Tracheal epithelial cell (primary cell): ENCODE data around the gene USP9X. TPM values are rescaled to one million over a fixed set of nuclear protein-coding genes. Genes with fewer than 3 reads are reported as not detected.

Experiments
- total RNA-seq: library from RNA; depleted of rRNA; stranded (reverse); fragments of >200 nt; gene quantifications from 2 replicates; pipeline ENCODE4 v1.2.1, GENCODE V29; 2014

Gene USP9X, protein sequence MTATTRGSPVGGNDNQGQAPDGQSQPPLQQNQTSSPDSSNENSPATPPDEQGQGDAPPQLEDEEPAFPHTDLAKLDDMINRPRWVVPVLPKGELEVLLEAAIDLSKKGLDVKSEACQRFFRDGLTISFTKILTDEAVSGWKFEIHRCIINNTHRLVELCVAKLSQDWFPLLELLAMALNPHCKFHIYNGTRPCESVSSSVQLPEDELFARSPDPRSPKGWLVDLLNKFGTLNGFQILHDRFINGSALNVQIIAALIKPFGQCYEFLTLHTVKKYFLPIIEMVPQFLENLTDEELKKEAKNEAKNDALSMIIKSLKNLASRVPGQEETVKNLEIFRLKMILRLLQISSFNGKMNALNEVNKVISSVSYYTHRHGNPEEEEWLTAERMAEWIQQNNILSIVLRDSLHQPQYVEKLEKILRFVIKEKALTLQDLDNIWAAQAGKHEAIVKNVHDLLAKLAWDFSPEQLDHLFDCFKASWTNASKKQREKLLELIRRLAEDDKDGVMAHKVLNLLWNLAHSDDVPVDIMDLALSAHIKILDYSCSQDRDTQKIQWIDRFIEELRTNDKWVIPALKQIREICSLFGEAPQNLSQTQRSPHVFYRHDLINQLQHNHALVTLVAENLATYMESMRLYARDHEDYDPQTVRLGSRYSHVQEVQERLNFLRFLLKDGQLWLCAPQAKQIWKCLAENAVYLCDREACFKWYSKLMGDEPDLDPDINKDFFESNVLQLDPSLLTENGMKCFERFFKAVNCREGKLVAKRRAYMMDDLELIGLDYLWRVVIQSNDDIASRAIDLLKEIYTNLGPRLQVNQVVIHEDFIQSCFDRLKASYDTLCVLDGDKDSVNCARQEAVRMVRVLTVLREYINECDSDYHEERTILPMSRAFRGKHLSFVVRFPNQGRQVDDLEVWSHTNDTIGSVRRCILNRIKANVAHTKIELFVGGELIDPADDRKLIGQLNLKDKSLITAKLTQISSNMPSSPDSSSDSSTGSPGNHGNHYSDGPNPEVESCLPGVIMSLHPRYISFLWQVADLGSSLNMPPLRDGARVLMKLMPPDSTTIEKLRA (N-terminal part only)
- 68.2 and 73.7 TPM in 2 replicates for total RNA-seq

DNA sequence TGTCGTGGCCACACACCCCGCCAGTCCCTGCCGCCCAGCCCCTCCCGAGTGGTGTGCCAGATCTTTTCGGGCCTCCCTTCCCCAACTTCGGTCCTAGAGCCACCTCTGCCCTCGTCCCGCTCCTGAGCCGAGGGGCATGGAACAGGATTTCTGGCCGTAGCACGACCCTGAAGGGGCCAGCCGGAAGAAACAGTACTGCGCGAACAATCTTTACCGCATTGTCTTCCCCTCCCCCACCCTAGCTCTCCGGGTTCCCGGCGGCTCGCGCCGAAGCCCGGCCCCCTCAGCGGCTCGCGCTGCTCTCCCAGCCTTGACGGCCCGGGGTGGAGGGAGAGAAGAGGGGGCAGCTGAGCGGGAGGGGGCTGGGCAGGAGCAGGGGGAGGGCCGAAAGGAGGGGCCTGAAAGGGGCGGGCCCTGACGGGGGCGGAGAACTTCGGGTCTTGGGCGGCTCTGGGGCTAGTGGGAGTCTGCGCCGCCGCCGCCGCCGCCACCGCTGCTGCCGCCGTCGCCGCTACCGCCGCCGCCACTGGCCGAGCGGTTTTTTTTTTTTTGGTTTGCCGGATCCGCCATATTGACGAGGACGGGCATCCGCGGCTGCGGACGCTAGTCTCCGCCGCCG, at the start of gene USP9X:
TSS of gene USP9X (plus strand) at position 553 of the 619 bp plus-strand sequence. CDS start 38,184 bp downstream, outside the sequence.

Other genes starting within 250 kb of the USP9X start
- gene DDX3X, start 248.7 kb downstream of the USP9X start, total RNA-seq = 143 and 144 TPM in 2 replicates